ENCODE data around the gene SLC49A4. TPM values are rescaled to one million over a fixed set of nuclear protein-coding genes. Genes with fewer than 3 reads are reported as not detected.

Gene SLC49A4
- total and polyA plus RNA-seq, 2 of the 13 experiments (the other 11 are each of a cell fraction or from before 2014, with no cell fraction given), result 6.5 to 16.3 TPM

GRCh38 chr3:122793568-122794416 lies 1.1 kb upstream of the SLC49A4 start, which contains the start of gene HSPBAP1 (continued):
- TF ChIP-seq ZNF207 (IDR thresholded peaks at IDR 0.05; ENCODE audit: borderline replicate concordance), result no peak
- peak; percentile 76; the same call in 1 of the 2 replicates for TF ChIP-seq ZMAT3 (CRISPR knock-in tag; conservative IDR thresholded peaks at IDR 0.05)
- TF ChIP-seq MTF2 (CRISPR knock-in tag; IDR thresholded peaks at IDR 0.05; ENCODE audit: borderline replicate concordance), result no peak
- TF ChIP-seq, protein P1, sequence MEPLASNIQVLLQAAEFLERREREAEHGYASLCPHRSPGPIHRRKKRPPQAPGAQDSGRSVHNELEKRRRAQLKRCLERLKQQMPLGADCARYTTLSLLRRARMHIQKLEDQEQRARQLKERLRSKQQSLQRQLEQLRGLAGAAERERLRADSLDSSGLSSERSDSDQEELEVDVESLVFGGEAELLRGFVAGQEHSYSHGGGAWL (CRISPR knock-in tag; IDR thresholded peaks at IDR 0.05), result peak; percentile 92; the same call in 1 of the 2 replicates
- TF ChIP-seq ZEB1 (IDR thresholded peaks at IDR 0.05; ENCODE audit: insufficient replicate concordance, low read depth), result no peak
- TF ChIP-seq HNRNPLL (IDR thresholded peaks at IDR 0.05; ENCODE audit: low read depth, low read length, poor library complexity, severe bottlenecking), result peak; percentile 91
- TF ChIP-seq ZNF230 (CRISPR knock-in tag; IDR thresholded peaks at IDR 0.05), result 0 out of 2 replicates have a peak, but pooled peaks have one; percentile 48
- TF ChIP-seq HNRNPL (IDR thresholded peaks at IDR 0.05; ENCODE audit: low read depth, low read length), result 0 out of 2 replicates have a peak, but pooled peaks have one; percentile 67
- peak; percentile 45; the same call in 1 of the 2 replicates for TF ChIP-seq REPIN1 (CRISPR knock-in tag; IDR thresholded peaks at IDR 0.05; ENCODE audit: borderline replicate concordance, low read depth)
- TF ChIP-seq ZNF30 (CRISPR knock-in tag; IDR thresholded peaks at IDR 0.05), result 0 out of 2 replicates have a peak, but pooled peaks have one; percentile 25
- TF ChIP-seq GTF2F1 (IDR thresholded peaks at IDR 0.05; ENCODE audit: low read length), result peak; percentile 81; the same call in 1 of the 2 replicates
- TF ChIP-seq, protein P2, sequence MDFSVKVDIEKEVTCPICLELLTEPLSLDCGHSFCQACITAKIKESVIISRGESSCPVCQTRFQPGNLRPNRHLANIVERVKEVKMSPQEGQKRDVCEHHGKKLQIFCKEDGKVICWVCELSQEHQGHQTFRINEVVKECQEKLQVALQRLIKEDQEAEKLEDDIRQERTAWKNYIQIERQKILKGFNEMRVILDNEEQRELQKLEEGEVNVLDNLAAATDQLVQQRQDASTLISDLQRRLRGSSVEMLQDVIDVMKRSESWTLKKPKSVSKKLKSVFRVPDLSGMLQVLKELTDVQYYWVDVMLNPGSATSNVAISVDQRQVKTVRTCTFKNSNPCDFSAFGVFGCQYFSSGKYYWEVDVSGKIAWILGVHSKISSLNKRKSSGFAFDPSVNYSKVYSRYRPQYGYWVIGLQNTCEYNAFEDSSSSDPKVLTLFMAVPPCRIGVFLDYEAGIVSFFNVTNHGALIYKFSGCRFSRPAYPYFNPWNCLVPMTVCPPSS (IDR thresholded peaks at IDR 0.05), result no peak
- TF ChIP-seq, protein P3, sequence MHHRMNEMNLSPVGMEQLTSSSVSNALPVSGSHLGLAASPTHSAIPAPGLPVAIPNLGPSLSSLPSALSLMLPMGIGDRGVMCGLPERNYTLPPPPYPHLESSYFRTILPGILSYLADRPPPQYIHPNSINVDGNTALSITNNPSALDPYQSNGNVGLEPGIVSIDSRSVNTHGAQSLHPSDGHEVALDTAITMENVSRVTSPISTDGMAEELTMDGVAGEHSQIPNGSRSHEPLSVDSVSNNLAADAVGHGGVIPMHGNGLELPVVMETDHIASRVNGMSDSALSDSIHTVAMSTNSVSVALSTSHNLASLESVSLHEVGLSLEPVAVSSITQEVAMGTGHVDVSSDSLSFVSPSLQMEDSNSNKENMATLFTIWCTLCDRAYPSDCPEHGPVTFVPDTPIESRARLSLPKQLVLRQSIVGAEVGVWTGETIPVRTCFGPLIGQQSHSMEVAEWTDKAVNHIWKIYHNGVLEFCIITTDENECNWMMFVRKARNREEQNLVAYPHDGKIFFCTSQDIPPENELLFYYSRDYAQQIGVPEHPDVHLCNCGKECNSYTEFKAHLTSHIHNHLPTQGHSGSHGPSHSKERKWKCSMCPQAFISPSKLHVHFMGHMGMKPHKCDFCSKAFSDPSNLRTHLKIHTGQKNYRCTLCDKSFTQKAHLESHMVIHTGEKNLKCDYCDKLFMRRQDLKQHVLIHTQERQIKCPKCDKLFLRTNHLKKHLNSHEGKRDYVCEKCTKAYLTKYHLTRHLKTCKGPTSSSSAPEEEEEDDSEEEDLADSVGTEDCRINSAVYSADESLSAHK (CRISPR knock-in tag; IDR thresholded peaks at IDR 0.05; ENCODE audit: borderline replicate concordance), result no peak
- TF ChIP-seq NFATC3 (CRISPR knock-in tag; IDR thresholded peaks at IDR 0.05), result 0 out of 2 replicates have a peak, but pooled peaks have one; percentile 17
- peak; percentile 67 for TF ChIP-seq NCOA2 (CRISPR knock-in tag; IDR thresholded peaks at IDR 0.05)
- TF ChIP-seq NFKB2 (CRISPR knock-in tag; IDR thresholded peaks at IDR 0.05; ENCODE audit: borderline replicate concordance), result peak; percentile 95
- TF ChIP-seq TERF1 (CRISPR knock-in tag; IDR thresholded peaks at IDR 0.05), result no peak
- peak; percentile 47; the same call in 1 of the 2 replicates for TF ChIP-seq ZNF639 (CRISPR knock-in tag; conservative IDR thresholded peaks at IDR 0.05)
- TF ChIP-seq, protein P4, sequence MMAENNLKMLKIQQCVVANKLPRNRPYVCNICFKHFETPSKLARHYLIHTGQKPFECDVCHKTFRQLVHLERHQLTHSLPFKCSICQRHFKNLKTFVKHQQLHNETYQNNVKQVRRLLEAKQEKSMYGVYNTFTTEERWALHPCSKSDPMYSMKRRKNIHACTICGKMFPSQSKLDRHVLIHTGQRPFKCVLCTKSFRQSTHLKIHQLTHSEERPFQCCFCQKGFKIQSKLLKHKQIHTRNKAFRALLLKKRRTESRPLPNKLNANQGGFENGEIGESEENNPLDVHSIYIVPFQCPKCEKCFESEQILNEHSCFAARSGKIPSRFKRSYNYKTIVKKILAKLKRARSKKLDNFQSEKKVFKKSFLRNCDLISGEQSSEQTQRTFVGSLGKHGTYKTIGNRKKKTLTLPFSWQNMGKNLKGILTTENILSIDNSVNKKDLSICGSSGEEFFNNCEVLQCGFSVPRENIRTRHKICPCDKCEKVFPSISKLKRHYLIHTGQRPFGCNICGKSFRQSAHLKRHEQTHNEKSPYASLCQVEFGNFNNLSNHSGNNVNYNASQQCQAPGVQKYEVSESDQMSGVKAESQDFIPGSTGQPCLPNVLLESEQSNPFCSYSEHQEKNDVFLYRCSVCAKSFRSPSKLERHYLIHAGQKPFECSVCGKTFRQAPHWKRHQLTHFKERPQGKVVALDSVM (CRISPR knock-in tag; IDR thresholded peaks at IDR 0.05), result peak; percentile 34; the same call in 1 of the 2 replicates

All from HepG2 (cell line).